HG03575 (cell line): ENCODE data around the gene MTO1.
A peak's percentile ranks its signal among the peaks of the same experiment; 100 is the strongest.
"Not testable (repeated sequence)": the region's sequence is repeated elsewhere in the genome, so short reads cannot be mapped to it uniquely, and the experiment has no call there.

Source experiments
- ATAC-seq: cut with Tn5 transposase; IDR thresholded peaks from one replicate; pipeline ENCODE4 v1.9.1; 2021; ENCODE audit not compliant: unreplicated experiment, insufficient number of reproducible peaks, low FRiP score; ENCODE audit errors: extremely low read depth

Gene MTO1, protein sequence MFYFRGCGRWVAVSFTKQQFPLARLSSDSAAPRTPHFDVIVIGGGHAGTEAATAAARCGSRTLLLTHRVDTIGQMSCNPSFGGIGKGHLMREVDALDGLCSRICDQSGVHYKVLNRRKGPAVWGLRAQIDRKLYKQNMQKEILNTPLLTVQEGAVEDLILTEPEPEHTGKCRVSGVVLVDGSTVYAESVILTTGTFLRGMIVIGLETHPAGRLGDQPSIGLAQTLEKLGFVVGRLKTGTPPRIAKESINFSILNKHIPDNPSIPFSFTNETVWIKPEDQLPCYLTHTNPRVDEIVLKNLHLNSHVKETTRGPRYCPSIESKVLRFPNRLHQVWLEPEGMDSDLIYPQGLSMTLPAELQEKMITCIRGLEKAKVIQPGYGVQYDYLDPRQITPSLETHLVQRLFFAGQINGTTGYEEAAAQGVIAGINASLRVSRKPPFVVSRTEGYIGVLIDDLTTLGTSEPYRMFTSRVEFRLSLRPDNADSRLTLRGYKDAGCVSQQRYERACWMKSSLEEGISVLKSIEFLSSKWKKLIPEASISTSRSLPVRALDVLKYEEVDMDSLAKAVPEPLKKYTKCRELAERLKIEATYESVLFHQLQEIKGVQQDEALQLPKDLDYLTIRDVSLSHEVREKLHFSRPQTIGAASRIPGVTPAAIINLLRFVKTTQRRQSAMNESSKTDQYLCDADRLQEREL

DNA sequence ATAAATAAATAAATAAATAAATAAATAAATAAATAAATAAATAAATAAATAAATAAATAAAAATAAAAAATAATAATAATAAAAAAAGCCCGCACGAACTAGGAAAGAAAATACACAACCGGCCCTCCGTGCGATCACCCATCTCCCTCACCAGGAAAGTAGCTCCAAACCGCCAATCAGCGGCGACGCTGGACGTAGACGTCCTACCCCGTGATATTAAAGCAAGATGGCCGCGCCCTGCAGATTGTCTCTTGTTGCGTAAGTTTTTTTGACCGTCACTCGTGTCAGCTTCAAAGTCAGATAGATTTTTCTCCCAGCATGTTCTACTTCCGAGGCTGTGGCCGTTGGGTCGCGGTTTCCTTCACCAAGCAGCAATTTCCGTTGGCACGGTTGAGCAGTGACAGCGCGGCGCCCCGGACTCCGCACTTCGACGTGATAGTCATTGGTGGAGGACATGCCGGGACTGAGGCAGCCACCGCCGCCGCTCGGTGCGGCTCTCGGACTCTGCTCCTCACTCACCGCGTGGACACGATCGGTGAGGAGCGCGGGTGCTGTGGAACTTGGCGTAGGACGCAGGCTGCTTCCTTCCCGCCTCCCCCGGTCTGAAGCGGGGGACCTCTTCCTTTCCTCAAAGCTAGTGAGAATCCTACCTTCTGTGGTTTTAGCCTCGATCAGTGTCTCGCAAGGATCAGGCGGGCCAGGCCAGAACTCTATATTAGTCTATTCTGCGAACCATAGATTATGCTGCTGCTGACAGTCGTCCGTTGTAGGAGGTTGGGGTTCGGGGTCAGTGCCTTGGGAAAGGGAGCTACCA lies at the start of gene MTO1:
TSS of gene MTO1 (plus strand) at position 201 of the 814 bp plus-strand sequence. CDS start at position 319, 118 bp downstream.
- peak; percentile 85 for ATAC-seq

DNA sequence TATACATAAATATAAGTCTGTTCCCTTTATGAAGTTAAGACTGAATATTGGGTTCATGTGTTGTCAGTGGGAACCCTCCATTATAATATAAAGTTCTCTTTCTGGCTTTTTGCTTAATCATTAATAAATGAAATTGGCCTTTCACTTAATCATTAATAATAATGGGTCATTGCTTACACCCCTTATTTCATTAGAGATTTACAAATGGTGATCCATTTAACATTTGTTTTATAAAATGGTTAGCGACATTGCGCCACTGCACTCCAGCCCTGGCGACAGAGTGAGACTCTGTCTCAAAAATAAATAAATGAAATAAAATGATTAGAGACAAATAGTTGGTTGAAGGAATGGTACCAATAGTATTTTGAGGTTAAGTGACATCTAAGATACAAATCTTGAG lies 48.4 kb upstream of the MTO1 start:
- no peak for ATAC-seq

DNA sequence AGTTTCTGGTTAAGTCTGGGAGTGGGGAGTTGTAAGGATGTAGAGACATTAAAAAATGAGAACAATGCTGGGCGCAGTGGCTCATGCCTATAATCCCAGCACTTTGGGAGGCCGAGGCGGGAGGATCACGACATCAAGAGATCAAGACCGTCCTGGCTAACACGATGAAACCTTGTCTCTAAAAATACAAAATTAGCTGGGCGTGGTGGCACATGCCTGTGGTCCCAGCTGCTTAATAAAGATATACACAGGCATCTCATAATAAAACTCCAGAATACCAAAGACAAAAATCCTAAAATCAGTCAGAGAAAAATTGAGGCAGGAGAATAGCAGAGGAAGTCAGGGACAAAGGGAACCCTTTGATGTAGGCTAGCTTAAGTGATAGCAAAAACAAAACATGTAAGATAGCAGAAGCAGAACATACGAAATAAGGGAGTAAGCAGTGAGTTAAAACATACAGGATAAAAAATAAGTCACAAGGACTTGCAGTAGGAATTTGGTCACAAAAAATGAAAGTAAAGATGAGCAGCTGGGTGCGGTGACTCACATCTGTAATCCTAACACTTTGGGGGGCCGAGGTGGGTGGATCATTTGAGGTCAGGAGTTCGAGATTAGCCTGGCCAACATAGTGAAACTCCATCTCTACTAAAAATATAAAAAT lies 43.3 kb upstream of the MTO1 start:
- ATAC-seq, result no peak

DNA sequence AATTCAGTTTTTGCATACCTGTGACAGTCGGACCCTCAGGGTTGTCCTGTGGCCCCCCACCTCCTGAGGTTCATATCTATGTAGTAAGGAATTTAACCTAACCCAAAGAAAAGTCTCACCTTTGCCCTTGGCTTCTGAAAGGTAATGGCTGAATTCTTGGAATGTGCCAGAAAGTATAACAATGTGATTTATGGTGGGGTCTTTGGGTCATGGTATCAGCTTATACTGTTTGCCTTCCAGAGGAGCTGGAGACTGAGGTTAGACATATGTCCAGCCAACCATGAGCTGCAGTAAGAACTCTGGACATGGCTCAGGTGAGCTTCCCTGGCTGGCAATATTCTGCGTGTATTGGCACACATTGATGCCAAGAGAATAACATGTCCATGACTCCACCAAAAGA lies 40.0 kb upstream of the MTO1 start:
- no peak for ATAC-seq

DNA sequence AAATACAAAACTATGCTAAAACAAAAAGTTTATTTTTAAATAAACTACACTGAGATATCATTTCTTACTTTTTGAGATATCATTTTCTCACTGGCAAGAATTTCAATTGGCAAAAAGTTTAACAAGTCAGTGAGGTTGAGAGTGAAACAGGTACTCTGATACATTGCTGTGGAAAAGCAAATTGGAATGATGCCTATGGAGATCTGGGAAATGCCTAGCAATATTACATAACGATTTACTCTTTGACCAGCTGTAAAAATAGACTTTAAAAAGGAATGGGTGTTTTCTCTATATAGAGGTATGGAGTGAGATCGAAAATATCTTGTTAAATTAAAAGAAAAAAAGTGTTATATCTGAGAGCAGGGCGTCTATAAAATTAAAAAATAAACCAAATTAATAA lies 26.3 kb upstream of the MTO1 start:
- no peak for ATAC-seq

DNA sequence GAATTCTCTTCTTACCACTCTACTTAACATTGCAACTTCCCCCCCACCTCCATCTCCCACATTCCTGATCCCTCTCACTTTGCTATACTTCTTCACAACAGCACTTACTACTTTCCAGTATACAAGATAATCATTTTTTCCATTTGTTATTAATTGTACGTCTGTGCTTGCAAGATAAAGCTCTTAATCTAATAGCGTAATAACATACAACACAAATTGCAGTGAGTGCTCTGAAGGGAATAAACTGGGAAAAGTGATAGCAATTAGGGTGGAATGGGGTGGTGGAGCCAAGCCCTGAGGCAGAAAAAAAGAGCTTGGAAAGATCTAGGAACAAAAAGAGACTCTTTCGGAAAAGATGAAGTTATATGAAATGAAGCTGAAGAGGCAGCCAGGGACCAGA lies 18.0 kb upstream of the MTO1 start:
- no peak for ATAC-seq

DNA sequence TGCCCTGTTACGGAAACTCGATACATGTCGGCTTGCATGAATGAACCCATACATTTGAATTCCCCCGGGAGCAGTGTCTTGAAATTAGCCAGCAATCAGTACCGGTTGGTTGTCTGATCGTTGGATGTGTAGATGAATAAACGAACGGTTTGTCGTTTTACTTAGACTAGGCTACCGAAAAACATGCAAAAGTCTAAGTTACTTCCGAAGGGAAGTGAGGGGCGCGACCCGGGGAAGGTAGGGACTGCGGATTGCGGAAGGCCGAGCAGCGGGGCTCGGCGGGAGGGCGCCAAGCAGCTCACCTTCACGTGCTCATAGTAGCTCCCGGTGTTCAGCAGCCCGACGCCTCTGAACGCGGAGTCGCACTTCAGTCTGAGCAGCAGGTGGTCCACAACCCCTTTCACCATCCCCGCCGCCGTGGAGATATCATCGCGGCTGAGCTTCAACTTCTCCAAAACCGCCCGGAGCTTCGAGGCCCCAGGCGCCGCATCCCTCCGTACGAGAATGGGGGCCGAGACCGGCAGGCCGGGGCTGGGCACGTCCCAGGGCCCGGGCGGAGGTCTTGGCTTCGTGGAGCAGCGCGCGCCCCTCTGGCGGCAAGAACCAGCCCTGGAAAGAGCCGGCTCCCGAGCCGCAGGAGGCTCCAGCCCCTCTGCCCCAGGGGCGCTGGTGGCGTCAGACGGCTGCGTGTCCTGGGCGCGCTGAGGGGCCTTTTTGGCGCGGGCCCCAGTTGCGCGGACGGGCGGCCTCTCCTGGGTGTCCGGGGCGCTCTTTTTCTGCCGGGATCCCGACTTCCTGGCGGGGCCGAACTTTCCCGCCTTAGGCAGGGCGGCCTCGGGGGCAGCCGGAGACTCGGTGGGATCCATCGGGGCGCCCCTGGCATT lies 10.1 kb upstream of the MTO1 start:
- ATAC-seq, result no peak

DNA sequence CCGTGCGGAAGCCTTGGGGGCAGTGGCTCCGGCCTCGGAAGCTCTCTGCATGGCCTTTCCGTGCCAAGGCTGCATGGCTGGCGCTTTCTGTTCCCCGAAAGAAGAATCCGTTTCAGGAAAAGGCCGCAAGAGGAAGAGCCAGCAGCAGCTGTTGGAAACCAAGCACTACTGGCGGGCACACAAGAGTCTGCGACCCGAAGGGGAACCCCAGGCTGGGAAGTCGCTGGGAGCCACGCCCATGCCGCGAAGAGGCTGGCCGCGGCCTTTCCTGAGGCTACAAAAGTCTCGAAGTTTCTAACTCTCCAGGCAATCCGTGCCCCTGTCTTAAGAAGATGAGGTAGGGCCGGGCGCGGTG lies 9.5 kb upstream of the MTO1 start, which contains the start of gene CGAS:
TSS of gene CGAS (minus strand) at position 191 of the 355 bp plus-strand sequence. CDS start at position 75, 116 bp downstream.
- ATAC-seq, result peak; percentile 43

DNA sequence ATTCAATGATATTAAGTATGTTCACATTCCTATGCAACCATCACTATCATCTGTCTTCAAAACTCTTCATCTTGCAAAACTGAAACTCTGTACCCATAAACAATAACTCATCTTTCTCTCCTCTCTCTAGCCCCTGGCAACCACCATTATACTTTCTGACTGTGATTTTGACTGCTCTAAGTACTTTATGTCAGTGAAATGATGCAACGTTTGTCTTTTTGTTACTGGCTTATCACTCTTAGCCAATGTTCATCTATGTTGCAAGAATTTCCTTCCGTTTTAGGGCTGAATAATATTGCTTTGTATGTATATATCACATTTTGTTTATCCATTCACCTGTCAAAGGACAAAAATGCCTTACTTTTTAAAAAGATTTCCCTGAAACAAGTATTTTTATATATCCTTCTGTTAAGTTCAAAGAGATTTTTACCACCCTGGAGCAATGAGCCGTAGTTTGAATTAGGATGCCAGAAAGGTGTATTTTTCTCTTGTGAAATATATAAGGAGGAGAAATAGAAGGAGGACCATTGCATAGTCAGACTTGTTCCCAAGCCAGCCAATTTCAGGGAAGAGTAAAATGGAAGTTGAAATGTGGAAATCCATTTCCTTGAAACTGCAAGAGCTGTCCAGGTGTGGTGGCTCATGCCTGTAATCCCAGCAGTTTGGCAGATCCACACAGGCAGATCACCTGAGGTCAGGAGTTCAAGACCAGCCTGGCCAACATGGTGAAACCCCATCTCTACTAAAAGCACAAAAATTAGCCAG lies 5.5 kb upstream of the MTO1 start:
- ATAC-seq, result no peak

DNA sequence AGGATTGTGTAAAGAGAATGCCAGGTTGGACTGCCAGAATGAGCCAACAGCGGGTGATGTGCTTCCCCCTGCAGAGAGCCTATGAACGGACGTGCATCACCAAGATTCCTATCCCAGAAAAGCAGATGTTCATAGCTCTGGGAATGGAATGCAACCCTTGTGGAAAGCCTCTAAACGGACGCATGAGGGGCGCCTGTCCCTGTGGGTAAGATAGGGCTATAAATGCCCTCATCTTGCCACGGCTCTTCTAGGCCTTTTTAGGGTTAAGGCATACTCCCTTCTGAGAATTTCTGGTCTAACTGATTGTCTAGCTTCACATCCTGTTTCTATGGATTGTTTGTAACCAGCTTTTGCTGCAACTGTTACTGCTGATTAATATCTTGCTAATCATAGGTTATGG lies 2.1 kb upstream of the MTO1 start:
- ATAC-seq, result not testable (repeated sequence)

DNA sequence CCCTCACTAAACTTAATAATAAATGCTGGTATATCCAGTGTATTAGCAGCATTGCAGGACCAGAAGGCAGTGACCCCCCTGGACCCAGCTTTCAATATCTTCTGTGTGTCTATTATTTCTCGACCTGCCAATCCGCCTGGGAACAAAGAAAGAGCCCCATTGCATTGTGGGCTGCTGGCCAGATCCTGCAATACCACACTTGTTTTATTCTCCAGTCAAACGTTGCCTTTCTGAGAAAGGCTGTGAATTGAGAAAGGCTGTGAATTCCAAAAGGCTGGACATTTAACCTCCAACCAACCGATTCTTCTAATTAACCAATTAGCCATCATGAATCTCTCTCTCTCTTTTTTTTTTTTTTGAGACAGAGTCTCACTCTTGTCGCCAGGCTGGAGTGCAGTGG lies 1.5 kb upstream of the MTO1 start:
- no peak for ATAC-seq

DNA sequence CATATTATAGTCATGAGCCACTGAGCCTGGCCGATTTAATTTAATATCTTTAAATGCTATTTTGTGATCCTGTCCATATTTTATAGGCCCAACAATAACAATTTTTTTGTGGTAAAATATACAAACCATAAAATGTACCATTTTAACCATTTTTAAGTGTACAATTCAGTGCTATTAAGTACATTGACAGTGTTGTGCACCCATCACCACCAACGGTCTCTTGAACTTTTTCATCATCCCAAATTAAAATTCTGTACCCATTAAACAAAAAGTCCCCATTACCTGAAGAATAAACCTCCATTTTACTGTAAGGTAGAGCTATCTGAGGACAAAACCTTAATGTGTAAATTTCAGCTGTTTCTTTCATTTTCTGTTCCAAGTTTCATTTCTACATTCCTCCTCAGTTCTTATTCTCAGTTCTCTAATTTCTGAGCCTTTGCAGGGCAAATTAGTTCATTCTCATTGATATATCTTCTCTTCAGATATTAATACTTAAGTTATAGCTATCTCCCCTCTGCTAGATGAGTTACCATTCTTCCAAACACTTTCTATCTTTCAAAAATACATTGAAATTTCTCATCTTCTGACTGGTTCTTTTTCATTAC lies 10.3 kb downstream of the MTO1 start:
- ATAC-seq, result peak; percentile 95

DNA sequence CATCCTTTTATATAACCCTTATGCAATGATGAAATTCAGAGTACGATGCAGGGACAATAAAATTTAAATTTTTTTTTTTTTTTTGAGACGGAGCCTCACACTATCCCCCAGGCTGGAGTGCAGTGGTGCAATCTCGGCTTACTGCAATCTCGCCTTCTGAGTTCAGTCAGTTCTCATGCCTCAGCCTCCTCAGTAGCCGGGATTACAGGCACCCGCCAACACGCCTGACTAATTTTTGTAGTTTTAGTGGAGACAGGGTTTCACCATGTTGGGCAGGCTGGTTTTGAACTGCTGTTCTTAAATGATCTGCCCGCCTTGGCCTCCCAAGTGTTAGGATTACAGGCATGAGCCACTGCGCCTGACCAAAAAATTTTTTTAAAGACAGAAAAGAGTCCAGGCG lies 15.2 kb downstream of the MTO1 start:
- ATAC-seq, result no peak

DNA sequence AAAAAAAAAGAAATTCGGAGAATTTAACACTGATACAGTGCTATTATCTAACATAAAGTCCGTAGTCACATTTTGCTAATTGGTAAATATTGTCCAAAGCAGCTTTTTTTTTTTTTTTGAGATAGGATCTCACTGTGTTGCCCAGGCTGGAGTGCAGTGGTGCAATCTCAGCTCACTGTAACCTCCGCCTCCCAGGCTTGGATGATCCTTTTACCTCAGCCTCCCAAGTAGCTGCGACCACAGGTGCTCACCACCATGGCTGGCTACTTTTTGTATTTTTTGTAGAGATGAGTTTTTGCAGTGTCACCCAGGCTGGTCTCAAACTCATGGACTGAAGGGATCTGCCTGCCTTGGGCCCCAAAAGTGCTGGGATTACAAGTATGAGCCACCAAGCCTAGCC lies 15.9 kb downstream of the MTO1 start:
- ATAC-seq, result no peak

DNA sequence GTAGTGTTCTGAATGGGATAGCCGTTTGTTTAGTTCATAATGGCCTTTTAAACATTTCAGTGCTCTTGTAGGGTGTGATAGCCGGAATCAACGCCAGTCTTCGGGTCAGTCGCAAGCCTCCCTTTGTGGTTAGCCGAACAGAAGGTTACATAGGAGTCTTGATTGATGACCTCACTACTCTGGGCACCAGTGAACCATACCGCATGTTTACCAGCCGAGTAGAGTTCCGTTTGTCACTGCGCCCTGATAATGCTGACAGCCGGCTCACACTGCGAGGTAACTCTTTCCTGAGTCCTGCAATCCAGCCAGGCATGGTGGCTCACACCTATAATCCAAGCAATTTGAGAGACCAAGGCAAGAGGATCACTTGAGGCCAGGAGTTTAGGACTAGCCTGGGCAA lies 20.4 kb downstream of the MTO1 start:
- ATAC-seq, result no peak

DNA sequence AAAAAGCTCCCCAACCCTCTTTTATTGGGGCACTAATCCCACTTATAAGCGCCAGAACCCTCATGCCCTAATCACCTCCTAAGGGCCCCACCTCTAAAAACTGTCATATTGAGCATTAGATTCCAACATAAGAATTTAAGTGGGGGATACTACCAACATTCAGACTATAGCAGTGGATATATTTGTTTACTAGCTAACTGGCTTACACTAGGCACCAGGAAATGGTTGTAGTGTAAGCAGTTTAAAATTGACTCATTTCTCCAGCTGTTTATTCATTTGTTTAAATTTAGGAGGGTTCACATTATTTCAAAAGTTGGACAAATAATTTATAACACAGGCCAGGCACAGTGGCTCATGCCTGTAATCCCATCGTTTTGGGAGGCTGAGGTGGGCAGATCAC lies 22.9 kb downstream of the MTO1 start:
- ATAC-seq, result no peak

DNA sequence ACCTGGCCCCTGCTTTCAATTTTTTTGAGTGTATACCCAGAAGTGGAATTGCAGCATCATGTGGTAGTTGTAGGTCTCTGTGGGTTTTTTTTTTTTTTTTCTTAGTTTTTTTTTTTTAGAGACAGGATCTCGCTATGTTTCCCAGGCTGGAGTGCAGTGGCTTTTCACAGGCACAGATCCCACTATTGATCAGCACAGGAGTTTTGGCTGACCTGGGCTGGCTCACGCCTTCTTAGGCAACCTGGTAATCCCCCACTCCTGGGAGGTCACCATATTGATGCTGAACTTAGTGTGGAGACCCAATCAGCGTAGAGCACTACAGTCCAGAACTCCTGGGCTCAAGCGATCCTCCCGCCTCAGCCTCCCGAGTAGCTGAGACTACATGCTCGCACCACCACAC lies 25.9 kb downstream of the MTO1 start:
- no peak for ATAC-seq
